NK-92 treated with Interleukin-12 subunit alpha and Interleukin-12 subunit beta, amount 100 ng/mL, for 24 hours (cell line): ENCODE data around the gene ZNF568.

Source experiments
- DNase-seq: peaks from one replicate; lab custom pipeline; 2025; lab: John Stamatoyannopoulos, UW

ZNF568 gene

GRCh38 chr19:36915992-36916830 is at the start of gene ZNF568, which contains the start of gene ZNF829:
Gene ZNF568, plus strand, starts transcription at chr19:36916332. Its CDS starts 6,439 bp downstream, at chr19:36922771.
Gene ZNF829, minus strand, starts transcription at chr19:36916291. Its CDS starts 1,124 bp downstream, at chr19:36915167.
- no peak for DNase-seq

- no peak for DNase-seq
Observed at GRCh38 chr19:36876993-36877938, 38.9 kb upstream of the ZNF568 start.

- no peak for DNase-seq
Observed at GRCh38 chr19:36891768-36892357, 24.3 kb upstream of the ZNF568 start.

- no peak for DNase-seq
Observed at GRCh38 chr19:36894849-36895383, 21.2 kb upstream of the ZNF568 start.

- no peak for DNase-seq
Observed at GRCh38 chr19:36898422-36898821, 17.7 kb upstream of the ZNF568 start.

- no peak for DNase-seq
Observed at GRCh38 chr19:36916991-36917390, 859 bp downstream of the ZNF568 start.

- DNase-seq: no peak
Observed at GRCh38 chr19:36918090-36918489, 2.0 kb downstream of the ZNF568 start.

GRCh38 chr19:36931684-36932083 is 15.6 kb downstream of the ZNF568 start:
- no peak for DNase-seq

GRCh38 chr19:36939153-36939552 is 23.0 kb downstream of the ZNF568 start:
- no peak for DNase-seq

GRCh38 chr19:36950335-36951119 is 34.4 kb downstream of the ZNF568 start:
- DNase-seq: no peak

- no peak for DNase-seq
Observed at GRCh38 chr19:36962346-36962745, 46.2 kb downstream of the ZNF568 start.

GRCh38 chr19:36963280-36963679 is 47.1 kb downstream of the ZNF568 start:
- DNase-seq: no peak

GRCh38 chr19:36972571-36972970 is 56.4 kb downstream of the ZNF568 start:
- DNase-seq: no peak

- no peak for DNase-seq
Observed at GRCh38 chr19:36973021-36973843, 57.1 kb downstream of the ZNF568 start.

- DNase-seq: no peak
Observed at GRCh38 chr19:36973844-36974195, 57.7 kb downstream of the ZNF568 start.

GRCh38 chr19:36986131-36986530 is 70.0 kb downstream of the ZNF568 start:
- DNase-seq: no peak

GRCh38 chr19:36986601-36987000 is 70.5 kb downstream of the ZNF568 start:
- DNase-seq: no peak

- no peak for DNase-seq
Observed at GRCh38 chr19:36987091-36987490, 71.0 kb downstream of the ZNF568 start.

- DNase-seq: no peak
Observed at GRCh38 chr19:36997152-36997842, 81.2 kb downstream of the ZNF568 start.

- no peak for DNase-seq
Observed at GRCh38 chr19:36997843-36998235, 81.7 kb downstream of the ZNF568 start.
